Measurements from ENCODE around the gene CEACAM16.

CEACAM16 gene

DNA sequence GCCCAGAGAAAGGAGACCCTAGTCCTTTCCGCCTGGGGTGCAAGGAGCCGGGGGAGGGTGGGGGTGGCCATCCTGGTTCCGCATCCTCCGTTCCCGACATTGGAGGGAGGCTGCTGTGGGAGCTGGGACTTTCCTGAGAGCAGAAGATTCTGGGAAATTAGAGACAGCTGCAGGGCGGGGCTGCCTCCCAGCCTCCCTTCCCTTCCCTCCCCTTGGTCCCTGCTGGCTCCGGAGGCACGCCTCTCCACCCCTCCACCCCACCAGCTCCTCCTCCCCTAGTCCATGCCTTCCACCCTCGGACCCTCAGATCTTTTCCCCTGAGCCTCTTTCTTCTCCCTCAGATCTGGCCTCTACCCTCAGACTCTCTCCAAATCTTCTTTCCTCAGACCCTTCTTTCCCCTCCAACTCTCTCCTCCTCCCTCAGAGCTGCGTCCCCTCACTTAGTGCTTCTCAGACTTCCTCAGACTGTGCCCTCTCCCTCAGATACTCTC lies 46.4 kb downstream of the CEACAM16 start:
- Mint-ChIP-seq H3K4me1 (ENCODE audit: low read depth) (peaks cover 69% of the 10 kb centered on the region), H3K4me3 (peak overlapping the region; percentile 79)

DNA sequence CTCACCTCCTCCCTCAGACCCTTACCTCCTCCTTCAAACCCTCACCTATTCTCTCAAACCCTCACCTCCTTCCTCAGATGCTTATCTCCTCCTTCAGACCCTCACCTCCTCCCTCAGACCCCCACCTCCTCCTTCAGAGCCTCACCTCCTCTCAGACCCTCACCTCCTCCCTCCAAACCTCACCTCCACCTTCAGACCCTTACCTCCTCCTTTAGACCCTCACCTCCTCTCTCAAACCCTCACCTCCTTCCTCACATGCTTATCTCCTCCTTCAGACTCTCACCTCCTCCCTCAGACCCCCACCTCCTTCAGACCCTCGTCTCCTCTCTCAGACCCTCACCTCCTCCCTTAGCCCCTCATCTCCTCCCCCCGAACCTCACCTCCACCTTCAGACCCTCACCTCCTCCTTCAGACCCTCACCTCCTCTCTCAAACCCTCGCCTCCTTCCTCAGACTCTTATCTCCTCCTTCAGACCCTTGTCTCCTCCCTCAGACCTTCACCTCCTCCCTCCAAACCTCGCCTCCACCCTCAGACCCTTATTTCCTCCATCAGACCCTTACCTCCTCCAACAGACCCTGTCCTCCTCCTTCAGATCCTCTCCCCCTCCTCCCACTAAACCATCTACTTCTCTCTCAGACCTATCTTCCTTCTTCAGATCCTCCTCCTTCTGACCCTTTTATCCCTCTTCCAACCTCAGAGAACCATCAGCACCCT lies 47.1 kb downstream of the CEACAM16 start:
- H3K27me3 Mint-ChIP-seq, result no peaks in the 10 kb centered on the region
- peak overlapping the region; percentile 79 for H3K4me3 Mint-ChIP-seq
- no peaks in the 10 kb centered on the region for H3K9me3 Mint-ChIP-seq
- intact Hi-C loops (cut with micrococcal nuclease), result no loop called here
- H3K27ac Mint-ChIP-seq, result peak overlapping the region; percentile 93
- H3K4me1 Mint-ChIP-seq (ENCODE audit: low read depth), result peaks cover 69% of the 10 kb centered on the region
- H3K36me3 Mint-ChIP-seq (ENCODE audit: low read depth), result peaks cover 31% of the 10 kb centered on the region

More for the DNA sequence above, 46.4 kb downstream of the CEACAM16 start:
- intact Hi-C loops (cut with micrococcal nuclease), result no loop called here
- Mint-ChIP-seq H3K27ac (peak overlapping the region; percentile 93), H3K36me3 (ENCODE audit: low read depth) (peaks cover 25% of the 10 kb centered on the region), H3K27me3 (no peaks in the 10 kb centered on the region), H3K9me3 (no peaks in the 10 kb centered on the region)

- H3K36me3 Mint-ChIP-seq (ENCODE audit: low read depth), result peaks cover 37% of the 10 kb centered on the region
- no peaks in the 10 kb centered on the region for H3K9me3 Mint-ChIP-seq
- peak overlapping the region; percentile 93 for H3K27ac Mint-ChIP-seq
- intact Hi-C loops (cut with micrococcal nuclease), result no loop called here
- peaks cover 69% of the 10 kb centered on the region for H3K4me1 Mint-ChIP-seq (ENCODE audit: low read depth)
- H3K4me3 Mint-ChIP-seq, result peak overlapping the region; percentile 79
- H3K27me3 Mint-ChIP-seq, result no peaks in the 10 kb centered on the region
These were observed 47.6 kb downstream of the CEACAM16 start for GRCh38 chr19:44746616-44746945.

- Mint-ChIP-seq H3K4me3 (peak overlapping the region; percentile 79), H3K4me1 (ENCODE audit: low read depth) (peaks cover 69% of the 10 kb centered on the region), H3K36me3 (ENCODE audit: low read depth) (peaks cover 42% of the 10 kb centered on the region), H3K27me3 (no peaks in the 10 kb centered on the region), H3K9me3 (no peaks in the 10 kb centered on the region), H3K27ac (peak overlapping the region; percentile 93)
- intact Hi-C loops (cut with micrococcal nuclease), result no loop called here
These were observed 48.2 kb downstream of the CEACAM16 start for GRCh38 chr19:44746946-44747738.

DNA sequence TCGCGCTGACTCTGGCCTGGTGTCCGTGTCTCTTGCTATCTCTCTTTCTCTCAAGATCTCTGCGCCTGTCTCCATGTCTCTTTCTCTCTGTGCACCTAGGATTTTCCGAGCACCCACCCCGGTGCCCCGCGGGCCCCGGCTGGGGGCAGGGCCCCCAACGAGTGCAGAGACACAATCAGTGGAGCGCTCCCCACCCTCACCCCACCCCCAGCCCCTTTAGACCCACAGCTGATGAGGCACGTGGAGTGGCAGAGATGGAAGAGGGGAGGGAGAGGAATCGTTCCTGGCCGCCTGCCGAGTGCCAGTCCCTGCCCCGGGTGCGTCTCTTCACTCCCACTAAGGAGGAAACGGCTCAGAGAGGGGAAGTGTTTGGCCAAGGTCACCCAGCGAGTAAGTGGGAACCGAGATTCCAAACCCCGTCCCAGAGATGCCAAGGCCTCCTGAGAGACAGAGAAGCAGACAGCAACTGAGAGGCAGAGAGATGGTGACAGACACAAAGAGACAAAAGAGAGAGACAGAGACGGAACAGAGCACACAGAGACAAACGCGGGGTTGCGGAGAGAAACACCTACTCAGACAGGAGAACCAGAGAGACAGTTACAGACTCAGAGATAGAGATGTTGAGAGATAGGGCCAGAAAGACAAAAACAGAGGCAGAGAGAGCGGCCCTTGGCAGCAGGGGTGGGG lies 48.9 kb downstream of the CEACAM16 start:
- H3K4me3 Mint-ChIP-seq, result peak overlapping the region; percentile 79
- H3K9me3 Mint-ChIP-seq, result no peaks in the 10 kb centered on the region
- H3K36me3 Mint-ChIP-seq (ENCODE audit: low read depth), result peaks cover 50% of the 10 kb centered on the region
- peak overlapping the region; percentile 93 for H3K27ac Mint-ChIP-seq
- H3K27me3 Mint-ChIP-seq, result no peaks in the 10 kb centered on the region
- intact Hi-C loops (cut with micrococcal nuclease), result loop anchor here (2.0 kb wide), 2 partner anchors 23 kb away; no protein-coding TSS in a partner anchor
- H3K4me1 Mint-ChIP-seq (ENCODE audit: low read depth), result peaks cover 68% of the 10 kb centered on the region

- Mint-ChIP-seq H3K4me1 (ENCODE audit: low read depth) (peaks cover 62% of the 10 kb centered on the region), H3K36me3 (ENCODE audit: low read depth) (peaks cover 57% of the 10 kb centered on the region), H3K9me3 (no peaks in the 10 kb centered on the region), H3K27me3 (no peaks in the 10 kb centered on the region), H3K27ac (peak within 1 kb of the TSS; percentile 97), H3K4me3 (peak within 1 kb of the TSS; percentile 97)
- intact Hi-C loops (cut with micrococcal nuclease), result loop anchor here (2.0 kb wide), 2 partner anchors 22 to 24 kb away; no protein-coding TSS in a partner anchor
These were observed 49.7 kb downstream of the CEACAM16 start, which contains the start of gene BCL3 for GRCh38 chr19:44748426-44749254. Gene BCL3, plus strand, starts transcription at chr19:44748708. Its CDS starts 83 bp downstream, at chr19:44748791.

DNA sequence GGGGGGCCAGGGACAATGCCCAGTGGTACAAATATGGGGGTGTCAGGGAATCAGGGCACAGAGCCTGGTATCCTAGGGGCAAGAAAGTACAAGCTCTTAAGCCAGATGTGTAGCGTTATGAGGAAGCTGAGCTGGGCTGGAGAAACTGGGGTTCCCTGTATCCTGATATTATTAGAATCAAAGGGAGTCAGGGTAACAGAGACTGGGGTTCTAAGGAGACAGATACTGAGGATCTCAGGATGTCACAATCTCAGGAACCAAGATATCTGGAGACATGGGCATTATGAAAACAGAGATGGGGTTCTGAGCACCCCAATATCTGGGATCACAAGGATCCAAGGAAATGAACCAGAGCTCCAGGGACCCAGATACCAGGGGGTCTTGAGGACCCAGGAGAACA lies 50.3 kb downstream of the CEACAM16 start:
- Mint-ChIP-seq H3K27ac (peak overlapping the region; percentile 97), H3K4me3 (peak overlapping the region; percentile 97), H3K27me3 (no peaks in the 10 kb centered on the region), H3K4me1 (ENCODE audit: low read depth) (peaks cover 62% of the 10 kb centered on the region), H3K9me3 (no peaks in the 10 kb centered on the region), H3K36me3 (ENCODE audit: low read depth) (peaks cover 64% of the 10 kb centered on the region)
- intact Hi-C loops (cut with micrococcal nuclease), result loop anchor here (2.0 kb wide), 2 partner anchors 22 to 24 kb away; no protein-coding TSS in a partner anchor

- peaks cover 62% of the 10 kb centered on the region for H3K4me1 Mint-ChIP-seq (ENCODE audit: low read depth)
- peak overlapping the region; percentile 97 for H3K4me3 Mint-ChIP-seq
- H3K27ac Mint-ChIP-seq, result peak overlapping the region; percentile 97
- intact Hi-C loops (cut with micrococcal nuclease), result loop anchor here (2.0 kb wide), 2 partner anchors 21 to 25 kb away; no protein-coding TSS in a partner anchor
- peaks cover 71% of the 10 kb centered on the region for H3K36me3 Mint-ChIP-seq (ENCODE audit: low read depth)
- no peaks in the 10 kb centered on the region for H3K27me3 Mint-ChIP-seq
- H3K9me3 Mint-ChIP-seq, result no peaks in the 10 kb centered on the region
These were observed 51.0 kb downstream of the CEACAM16 start for GRCh38 chr19:44749994-44750393.

- intact Hi-C loops (cut with micrococcal nuclease), result no loop called here
- H3K27me3 Mint-ChIP-seq, result no peaks in the 10 kb centered on the region
- H3K9me3 Mint-ChIP-seq, result no peaks in the 10 kb centered on the region
- peak overlapping the region; percentile 97 for H3K27ac Mint-ChIP-seq
- peaks cover 94% of the 10 kb centered on the region for H3K36me3 Mint-ChIP-seq (ENCODE audit: low read depth)
- H3K4me1 Mint-ChIP-seq (ENCODE audit: low read depth), result peaks cover 59% of the 10 kb centered on the region
- peak overlapping the region; percentile 97 for H3K4me3 Mint-ChIP-seq
These were observed 53.3 kb downstream of the CEACAM16 start for GRCh38 chr19:44752123-44752815.

- Mint-ChIP-seq H3K9me3 (no peaks in the 10 kb centered on the region), H3K4me3 (peak overlapping the region; percentile 97), H3K4me1 (ENCODE audit: low read depth) (peaks cover 60% of the 10 kb centered on the region), H3K27me3 (no peaks in the 10 kb centered on the region), H3K36me3 (ENCODE audit: low read depth) (peaks cover 98% of the 10 kb centered on the region), H3K27ac (peak overlapping the region; percentile 97)
- intact Hi-C loops (cut with micrococcal nuclease), result no loop called here
These were observed 54.1 kb downstream of the CEACAM16 start for GRCh38 chr19:44752816-44753625.

DNA sequence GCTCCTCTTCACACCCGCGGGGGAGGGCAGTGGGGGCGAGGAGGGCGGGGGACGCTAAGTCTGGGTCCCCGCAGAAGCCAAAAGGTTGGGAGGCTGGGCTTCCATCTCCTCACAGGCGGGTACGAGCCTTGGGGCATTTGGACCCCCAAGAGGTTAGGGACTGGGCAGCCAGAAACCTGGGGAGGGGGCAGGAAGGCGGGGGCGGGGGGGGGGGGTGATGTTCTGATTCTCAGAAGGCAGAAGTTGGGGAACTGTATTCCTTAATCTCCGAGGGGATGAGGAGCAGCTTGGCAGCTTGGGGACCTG lies 54.6 kb downstream of the CEACAM16 start:
- Mint-ChIP-seq H3K4me1 (ENCODE audit: low read depth) (peaks cover 63% of the 10 kb centered on the region), H3K36me3 (ENCODE audit: low read depth) (peaks cover 100% of the 10 kb centered on the region), H3K27ac (peak overlapping the region; percentile 97), H3K4me3 (peak overlapping the region; percentile 97), H3K9me3 (no peaks in the 10 kb centered on the region), H3K27me3 (no peaks in the 10 kb centered on the region)
- intact Hi-C loops (cut with micrococcal nuclease), result no loop called here

Data from dendritic cell treated with granulocyte-macrophage colony-stimulating factor and Interleukin-4, amounts not matched to agents 40 ng/mL and 50 ng/mL, for 4 days (primary cell).